Activated CD8-positive, alpha-beta T cell treated with anti-CD3 and anti-CD28 coated beads for 36 hours (primary cell): ENCODE data around the gene LETM1. TPM values are rescaled to one million over a fixed set of nuclear protein-coding genes. Genes with fewer than 3 reads are reported as not detected.
"Not testable (repeated sequence)": the region's sequence is repeated elsewhere in the genome, so short reads cannot be mapped to it uniquely, and the experiment has no call there.

ENCODE experiments used
- ATAC-seq: fragments of 200-7000 bp; cut with Tn5 transposase; one replicate; pipeline ENCODE4 v1.10.0; 2021; ENCODE audit warnings: mild to moderate bottlenecking, moderate library complexity
- CTCF ChIA-PET: fragments of 350-600 bp; sonication (Branson Sonifier 250); formaldehyde crosslinking; loops from one replicate; lab custom pipeline; 2021; ENCODE audit warnings: antibody characterized with exemption; lab: Charles Lee
- POLR2A ChIA-PET: fragments of 350-600 bp; sonication (Branson Sonifier 250); formaldehyde crosslinking; loops from one replicate; lab custom pipeline; 2021; ENCODE audit warnings: antibody characterized with exemption; lab: Charles Lee
- DNase-seq: peaks from one replicate; pipeline ENCODE4 v3.0.0-alpha.2; 2020
- H3K27ac Mint-ChIP-seq: one replicate; pipeline ENCODE4 v1.8.0; 2021; ENCODE audit warnings: mild to moderate bottlenecking, mixed read lengths
- H3K27me3 Mint-ChIP-seq: one replicate; pipeline ENCODE4 v1.8.0; 2021; ENCODE audit warnings: mixed read lengths
- H3K36me3 Mint-ChIP-seq: one replicate; pipeline ENCODE4 v1.8.0; 2021; ENCODE audit warnings: low read depth, mixed read lengths
- H3K4me1 Mint-ChIP-seq: one replicate; pipeline ENCODE4 v1.8.0; 2021; ENCODE audit warnings: low read depth, mixed read lengths
- H3K4me3 Mint-ChIP-seq: one replicate; pipeline ENCODE4 v1.8.0; 2021; ENCODE audit warnings: mild to moderate bottlenecking, moderate library complexity, mixed read lengths
- H3K9me3 Mint-ChIP-seq: one replicate; pipeline ENCODE4 v1.8.0; 2021; ENCODE audit warnings: mixed read lengths
- CTCF ChIP-seq: fragments of 200-600 bp; IDR thresholded peaks from one replicate; pipeline ENCODE4 v1.8.0; 2022; ENCODE audit warnings: antibody characterized with exemption, mild to moderate bottlenecking
- intact Hi-C: fragments of 100-400 bp; cut with micrococcal nuclease; formaldehyde crosslinking; loops from one replicate; pipeline ENCODE4 v1.10.0; 2022
- total RNA-seq, 2 experiments: library from RNA; stranded (reverse); gene quantifications; one replicate each; pipeline ENCODE4 v1.2.3, GENCODE V29; 2021

The LETM1 gene
- total RNA-seq, 2 experiments from 2014 or later, result 49.4 to 53.2 TPM

- intact Hi-C loops, result no loop called here
- Mint-ChIP-seq H3K4me1 (peaks cover 8% of the 10 kb centered on the region), H3K4me3 (no peak overlapping the region), H3K27me3 (no peaks in the 10 kb centered on the region), H3K36me3 (peaks cover 31% of the 10 kb centered on the region), H3K27ac (no peak overlapping the region), H3K9me3 (no peaks in the 10 kb centered on the region)
- DNase-seq (no peak), ATAC-seq (no peak)
- ChIA-PET POLR2A (no interaction called here), CTCF (interaction anchor here (1.8 kb wide), 1 partner anchor 58 kb away, joined by 7 read pairs; no protein-coding TSS in a partner anchor)
- no peak for TF ChIP-seq CTCF
These were observed 14.1 kb downstream of the LETM1 start for GRCh38 chr4:1841887-1842210.

DNA sequence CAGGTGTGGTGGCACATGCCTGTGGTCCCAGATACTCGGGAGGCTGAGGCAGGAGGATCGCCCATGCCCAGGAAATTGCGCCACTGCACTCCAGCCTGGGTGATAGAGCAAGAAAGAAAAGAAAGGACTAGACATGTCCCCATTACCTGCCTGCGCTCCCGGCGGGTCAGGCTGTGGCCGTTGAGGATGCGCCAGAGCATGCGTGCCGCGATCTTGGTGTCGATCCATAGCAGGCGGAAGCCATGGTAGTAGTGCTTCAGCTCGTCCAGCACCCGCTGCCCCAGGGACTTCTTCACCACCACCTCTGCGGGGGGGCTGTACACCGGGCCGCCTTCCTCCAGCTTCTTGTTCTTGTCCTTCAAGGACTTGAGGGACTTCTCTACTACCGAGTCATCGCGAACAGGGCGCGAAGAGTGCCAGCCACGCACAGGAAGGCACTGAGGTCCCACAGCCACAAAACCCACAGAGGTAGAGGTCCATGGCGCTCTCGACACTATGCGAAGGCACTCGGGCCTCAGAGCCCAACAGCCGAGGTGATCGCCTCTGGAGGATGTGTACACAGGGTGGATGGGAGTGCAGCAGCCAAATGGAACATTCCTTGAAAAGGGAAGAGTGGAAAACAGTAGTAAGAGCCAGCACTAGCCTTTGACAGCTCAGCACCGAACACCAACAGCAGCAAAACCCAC is 14.6 kb downstream of the LETM1 start:
- TF ChIP-seq CTCF, result no peak
- ChIA-PET POLR2A (interaction anchor here (0.8 kb wide), 1 partner anchor 20 kb away, joined by 3 read pairs; no protein-coding TSS in a partner anchor), CTCF (interaction anchor here (1.6 to 1.8 kb wide), 2 partner anchors 58 to 59 kb away, joined by 5 to 7 read pairs; no protein-coding TSS in a partner anchor)
- Mint-ChIP-seq H3K27me3 (no peaks in the 10 kb centered on the region), H3K9me3 (no peaks in the 10 kb centered on the region), H3K36me3 (peaks cover 29% of the 10 kb centered on the region), H3K27ac (no peak overlapping the region), H3K4me1 (peaks cover 8% of the 10 kb centered on the region), H3K4me3 (no peak overlapping the region)
- no peak for DNase-seq
- ATAC-seq, result no peak
- intact Hi-C loops, result no loop called here

- Mint-ChIP-seq H3K27ac (no peak overlapping the region), H3K4me1 (peaks cover 8% of the 10 kb centered on the region), H3K4me3 (no peak overlapping the region), H3K36me3 (peaks cover 36% of the 10 kb centered on the region), H3K9me3 (no peaks in the 10 kb centered on the region), H3K27me3 (no peaks in the 10 kb centered on the region)
- DNase-seq (no peak), ATAC-seq (no peak)
- intact Hi-C loops, result no loop called here
- CTCF ChIA-PET, result interaction anchor here (1.4 kb wide), 1 partner anchor 91 kb away, joined by 4 read pairs; no protein-coding TSS in a partner anchor
- no peak for TF ChIP-seq CTCF
- POLR2A ChIA-PET, result interaction anchor here (1.3 kb wide), 1 partner anchor 61 kb away, joined by 3 read pairs; no protein-coding TSS in a partner anchor
These were observed 16.7 kb downstream of the LETM1 start for GRCh38 chr4:1839282-1839681.

DNA sequence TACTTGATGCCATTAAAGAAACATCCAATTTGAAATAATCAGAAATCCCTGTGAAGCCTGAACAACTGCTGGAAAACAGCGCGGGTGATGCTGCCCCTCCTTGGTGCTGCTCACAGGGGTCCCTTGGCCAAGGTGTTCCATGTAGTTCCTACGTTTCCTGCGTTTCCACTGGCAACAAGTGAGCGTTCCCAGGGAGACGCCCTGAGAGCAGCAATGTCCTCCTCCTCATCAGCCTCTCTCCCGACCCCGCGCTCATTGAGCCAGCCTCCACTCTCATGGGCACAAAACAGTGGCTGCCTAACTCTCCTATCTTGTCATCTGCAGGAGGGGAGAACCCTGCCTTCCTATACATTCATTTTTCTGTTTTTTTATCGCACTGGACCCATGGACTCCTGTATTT is 18.9 kb downstream of the LETM1 start:
- intact Hi-C loops, result no loop called here
- H3K27me3 Mint-ChIP-seq, result no peaks in the 10 kb centered on the region
- H3K4me1 Mint-ChIP-seq, result peaks cover 9% of the 10 kb centered on the region
- peaks cover 34% of the 10 kb centered on the region for H3K36me3 Mint-ChIP-seq
- H3K9me3 Mint-ChIP-seq, result no peaks in the 10 kb centered on the region
- ATAC-seq (no peak), DNase-seq (no peak)
- POLR2A ChIA-PET, result no interaction called here
- H3K4me3 Mint-ChIP-seq, result no peak overlapping the region
- CTCF ChIA-PET, result no interaction called here
- no peak for TF ChIP-seq CTCF
- no peak overlapping the region for H3K27ac Mint-ChIP-seq

- intact Hi-C loops, result no loop called here
- DNase-seq (no peak), ATAC-seq (no peak)
- CTCF ChIA-PET, result no interaction called here
- Mint-ChIP-seq H3K4me1 (peaks cover 7% of the 10 kb centered on the region), H3K36me3 (peaks cover 36% of the 10 kb centered on the region), H3K27me3 (no peaks in the 10 kb centered on the region), H3K27ac (no peak overlapping the region), H3K9me3 (no peaks in the 10 kb centered on the region), H3K4me3 (no peak overlapping the region)
- no peak for TF ChIP-seq CTCF
- POLR2A ChIA-PET, result no interaction called here
These were observed 19.3 kb downstream of the LETM1 start for GRCh38 chr4:1836650-1837049.

DNA sequence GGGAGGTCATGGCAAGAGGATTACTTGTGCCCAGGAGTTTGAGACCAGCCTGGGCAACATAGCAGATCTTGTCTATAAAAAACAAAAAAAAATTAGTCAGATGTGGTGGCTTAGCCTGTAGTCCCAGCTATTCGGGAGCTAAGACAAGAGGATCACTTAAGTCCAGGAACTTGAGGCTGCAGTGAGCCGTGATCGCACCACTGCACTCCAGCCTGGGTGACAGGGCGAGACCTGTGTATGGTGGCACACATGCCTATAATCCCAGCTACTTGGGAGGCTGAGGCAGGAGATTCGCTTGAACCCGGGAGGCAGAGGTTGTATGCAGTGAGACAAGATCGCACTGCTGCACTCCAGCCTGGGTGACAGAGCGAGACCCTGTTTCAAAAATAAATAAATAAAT is 20.1 kb downstream of the LETM1 start:
- H3K4me3 Mint-ChIP-seq, H3K27ac Mint-ChIP-seq, ATAC-seq, DNase-seq, H3K4me1 Mint-ChIP-seq, H3K27me3 Mint-ChIP-seq, H3K9me3 Mint-ChIP-seq, intact Hi-C loops: not testable (repeated sequence)
- H3K36me3 Mint-ChIP-seq, result peaks cover 34% of the 10 kb centered on the region
- ChIA-PET CTCF (interaction anchor here (0.9 to 1.6 kb wide), 2 partner anchors 25 to 63 kb away, joined by 4 read pairs; no protein-coding TSS in a partner anchor), POLR2A (interaction anchor here (0.7 kb wide), 1 partner anchor 123 kb away, joined by 3 read pairs; no protein-coding TSS in a partner anchor)
